Measurements from ENCODE around the gene EPN1. TPM values are rescaled to one million over a fixed set of nuclear protein-coding genes. Genes with fewer than 3 reads are reported as not detected.

Gene EPN1
- polyA plus RNA-seq, 1 of the 3 experiments (the other 2 are of a cell fraction), result 134 TPM

- TF ChIP-seq EZH2phosphoT487 (IDR thresholded peaks at IDR 0.05; ENCODE audit: borderline replicate concordance, low read depth), result no peak
- no peak for TF ChIP-seq MEF2A (IDR thresholded peaks at IDR 0.05; ENCODE audit: borderline replicate concordance, low read depth)
- no peak for TF ChIP-seq NFIC (IDR thresholded peaks at IDR 0.05; ENCODE audit: borderline replicate concordance)
- TF ChIP-seq, protein P1, sequence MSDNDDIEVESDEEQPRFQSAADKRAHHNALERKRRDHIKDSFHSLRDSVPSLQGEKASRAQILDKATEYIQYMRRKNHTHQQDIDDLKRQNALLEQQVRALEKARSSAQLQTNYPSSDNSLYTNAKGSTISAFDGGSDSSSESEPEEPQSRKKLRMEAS (IDR thresholded peaks at IDR 0.05; ENCODE audit: low read depth), result no peak
- TF ChIP-seq GABPA (IDR thresholded peaks at IDR 0.05; ENCODE audit: low read depth), result no peak
- TF ChIP-seq ELF1 (IDR thresholded peaks at IDR 0.05), result no peak
- no peak for TF ChIP-seq NRF1 (IDR thresholded peaks at IDR 0.05; ENCODE audit: low read depth, low read length)
- TF ChIP-seq FOXM1 (IDR thresholded peaks at IDR 0.05; ENCODE audit: low read depth), result no peak
Observed at GRCh38 chr19:55644842-55645511, 30.0 kb upstream of the EPN1 start (continued).

- H3K9ac ChIP-seq, result no peak overlapping the region
- H3K27me3 ChIP-seq (ENCODE audit: insufficient read depth), result no peaks in the 10 kb centered on the region
- no peaks in the 10 kb centered on the region for H3K9me3 ChIP-seq
- no peak overlapping the region for H2AFZ ChIP-seq (ENCODE audit: low read depth)
- no peak overlapping the region for H3K27ac ChIP-seq (ENCODE audit: low read depth in 2 of 2, low read length in 1 of 2)
- TF ChIP-seq CTCF (IDR thresholded peaks at IDR 0.05) (no peak), RCOR1 (IDR thresholded peaks at IDR 0.05; ENCODE audit: low read length) (no peak), NRF1 (IDR thresholded peaks at IDR 0.05; ENCODE audit: low read depth, low read length) (no peak), TCF12 (IDR thresholded peaks at IDR 0.05) (no peak), TEAD4 (IDR thresholded peaks at IDR 0.05; ENCODE audit: borderline replicate concordance, insufficient read depth) (no peak), FOXM1 (IDR thresholded peaks at IDR 0.05; ENCODE audit: low read depth) (no peak), SIN3A (IDR thresholded peaks at IDR 0.05; ENCODE audit: borderline replicate concordance, low read depth, low read length) (no peak), MXI1 (IDR thresholded peaks at IDR 0.05; ENCODE audit: low read depth, low read length) (no peak), GABPA (IDR thresholded peaks at IDR 0.05; ENCODE audit: low read depth) (no peak), JUND (IDR thresholded peaks at IDR 0.05) (no peak), IRF3 (IDR thresholded peaks at IDR 0.05; ENCODE audit: low read depth, low read length) (no peak), MEF2A (IDR thresholded peaks at IDR 0.05; ENCODE audit: borderline replicate concordance, low read depth) (no peak), FOXJ3 (CRISPR knock-in tag; IDR thresholded peaks at IDR 0.05) (no peak), YY1 (IDR thresholded peaks at IDR 0.05; ENCODE audit: low read depth) (no peak), RAD21 (IDR thresholded peaks at IDR 0.05; ENCODE audit: low read length) (no peak)
- TF ChIP-seq, protein P2, sequence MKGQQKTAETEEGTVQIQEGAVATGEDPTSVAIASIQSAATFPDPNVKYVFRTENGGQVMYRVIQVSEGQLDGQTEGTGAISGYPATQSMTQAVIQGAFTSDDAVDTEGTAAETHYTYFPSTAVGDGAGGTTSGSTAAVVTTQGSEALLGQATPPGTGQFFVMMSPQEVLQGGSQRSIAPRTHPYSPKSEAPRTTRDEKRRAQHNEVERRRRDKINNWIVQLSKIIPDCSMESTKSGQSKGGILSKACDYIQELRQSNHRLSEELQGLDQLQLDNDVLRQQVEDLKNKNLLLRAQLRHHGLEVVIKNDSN (IDR thresholded peaks at IDR 0.05; ENCODE audit: borderline replicate concordance, low read depth), result no peak
- TF ChIP-seq, protein P3, sequence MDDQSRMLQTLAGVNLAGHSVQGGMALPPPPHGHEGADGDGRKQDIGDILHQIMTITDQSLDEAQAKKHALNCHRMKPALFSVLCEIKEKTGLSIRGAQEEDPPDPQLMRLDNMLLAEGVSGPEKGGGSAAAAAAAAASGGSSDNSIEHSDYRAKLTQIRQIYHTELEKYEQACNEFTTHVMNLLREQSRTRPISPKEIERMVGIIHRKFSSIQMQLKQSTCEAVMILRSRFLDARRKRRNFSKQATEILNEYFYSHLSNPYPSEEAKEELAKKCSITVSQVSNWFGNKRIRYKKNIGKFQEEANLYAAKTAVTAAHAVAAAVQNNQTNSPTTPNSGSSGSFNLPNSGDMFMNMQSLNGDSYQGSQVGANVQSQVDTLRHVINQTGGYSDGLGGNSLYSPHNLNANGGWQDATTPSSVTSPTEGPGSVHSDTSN (IDR thresholded peaks at IDR 0.05), result no peak
- TF ChIP-seq, protein P1 (IDR thresholded peaks at IDR 0.05; ENCODE audit: low read depth), result no peak
- TF ChIP-seq, protein P4, sequence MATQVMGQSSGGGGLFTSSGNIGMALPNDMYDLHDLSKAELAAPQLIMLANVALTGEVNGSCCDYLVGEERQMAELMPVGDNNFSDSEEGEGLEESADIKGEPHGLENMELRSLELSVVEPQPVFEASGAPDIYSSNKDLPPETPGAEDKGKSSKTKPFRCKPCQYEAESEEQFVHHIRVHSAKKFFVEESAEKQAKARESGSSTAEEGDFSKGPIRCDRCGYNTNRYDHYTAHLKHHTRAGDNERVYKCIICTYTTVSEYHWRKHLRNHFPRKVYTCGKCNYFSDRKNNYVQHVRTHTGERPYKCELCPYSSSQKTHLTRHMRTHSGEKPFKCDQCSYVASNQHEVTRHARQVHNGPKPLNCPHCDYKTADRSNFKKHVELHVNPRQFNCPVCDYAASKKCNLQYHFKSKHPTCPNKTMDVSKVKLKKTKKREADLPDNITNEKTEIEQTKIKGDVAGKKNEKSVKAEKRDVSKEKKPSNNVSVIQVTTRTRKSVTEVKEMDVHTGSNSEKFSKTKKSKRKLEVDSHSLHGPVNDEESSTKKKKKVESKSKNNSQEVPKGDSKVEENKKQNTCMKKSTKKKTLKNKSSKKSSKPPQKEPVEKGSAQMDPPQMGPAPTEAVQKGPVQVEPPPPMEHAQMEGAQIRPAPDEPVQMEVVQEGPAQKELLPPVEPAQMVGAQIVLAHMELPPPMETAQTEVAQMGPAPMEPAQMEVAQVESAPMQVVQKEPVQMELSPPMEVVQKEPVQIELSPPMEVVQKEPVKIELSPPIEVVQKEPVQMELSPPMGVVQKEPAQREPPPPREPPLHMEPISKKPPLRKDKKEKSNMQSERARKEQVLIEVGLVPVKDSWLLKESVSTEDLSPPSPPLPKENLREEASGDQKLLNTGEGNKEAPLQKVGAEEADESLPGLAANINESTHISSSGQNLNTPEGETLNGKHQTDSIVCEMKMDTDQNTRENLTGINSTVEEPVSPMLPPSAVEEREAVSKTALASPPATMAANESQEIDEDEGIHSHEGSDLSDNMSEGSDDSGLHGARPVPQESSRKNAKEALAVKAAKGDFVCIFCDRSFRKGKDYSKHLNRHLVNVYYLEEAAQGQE (IDR thresholded peaks at IDR 0.05; ENCODE audit: low read depth, low read length), result no peak
- H3K4me1 ChIP-seq (ENCODE audit: control insufficient read depth in 1 of 2, insufficient read depth in 2 of 2, low read depth in 1 of 2, low read length in 1 of 2), result peaks cover 14 to 43% of the 10 kb centered on the region in 2 experiments; a peak in 2 of 4 replicates
- H4K20me1 ChIP-seq (ENCODE audit: insufficient read depth), result no peaks in the 10 kb centered on the region
- ChIA-PET POLR2A (no interaction called here), CTCF (interaction anchor here (1.5 to 3.9 kb wide), 2 partner anchors 9 to 14 kb away, joined by 6 to 22 read pairs; no protein-coding TSS in a partner anchor)
- DNase-seq, result peak; percentile 2
- 80% methylated on average over 5 of the region's 5 CpGs for whole genome bisulfite sequencing (ENCODE audit: low lambda C conversion rate)
- peaks cover 61% of the 10 kb centered on the region for H3K79me2 ChIP-seq (ENCODE audit: insufficient read depth)
- H3K4me2 ChIP-seq, result no peak overlapping the region
- peaks cover 22% of the 10 kb centered on the region for H3F3A ChIP-seq (replicated peaks; ENCODE audit: insufficient read depth)
- H3K36me3 ChIP-seq (replicated peaks in 1 of 2; ENCODE audit: control insufficient read depth in 1 of 2, insufficient read depth in 2 of 2, low read length in 1 of 2), result peaks cover 3 to 17% of the 10 kb centered on the region in 2 experiments
- H3K9me2 ChIP-seq, result no peaks in the 10 kb centered on the region
- no peak overlapping the region for H3K4me3 ChIP-seq (ENCODE audit: low read depth in 2 of 2, low read length in 1 of 2)
Observed at GRCh38 chr19:55645512-55645881, 29.5 kb upstream of the EPN1 start.

All from SK-N-SH (cell line).